AG04450 (cell line): Measurements from ENCODE around the gene BLTP2. TPM values are rescaled to one million over a fixed set of nuclear protein-coding genes. Genes with fewer than 3 reads are reported as not detected.

ENCODE experiments used
- CTCF ChIA-PET: fragments of 300-600, 350-600 bp; formaldehyde crosslinking; extraction: SDS; loops from one replicate; lab custom pipeline; 2022; ENCODE audit warnings: antibody characterized with exemption, inconsistent platforms; lab: Charles Lee
- POLR2A ChIA-PET: fragments of 350-600 bp; formaldehyde crosslinking; extraction: SDS; loops from one replicate; lab custom pipeline; 2021; ENCODE audit warnings: antibody characterized with exemption, inconsistent platforms; lab: Yijun Ruan, JAX
- DNase-seq: peaks from one replicate; pipeline ENCODE4 v3.0.0-alpha.2; 2011; ENCODE audit warnings: low read depth, low spot score
- H3K27ac ChIP-seq: one replicate; pipeline ENCODE4 v1.5.1; 2012; ENCODE audit warnings: low read depth, low read length, control low read depth
- H3K27me3 ChIP-seq: one replicate; pipeline ENCODE4 v1.6.0; 2012; ENCODE audit warnings: low read length; ENCODE audit not compliant: control insufficient read depth, insufficient read depth
- H3K4me3 ChIP-seq: 2 replicates; pipeline ENCODE4 v1.5.1; 2011; ENCODE audit warnings: mild to moderate bottlenecking, low read depth, low read length, control low read depth
- H3K9me3 ChIP-seq: 2 replicates; pipeline ENCODE4 v1.5.1; 2012; ENCODE audit warnings: low read length; ENCODE audit not compliant: control insufficient read depth, insufficient read depth
- CTCF ChIP-seq: IDR thresholded peaks from 2 replicates; pipeline ENCODE4 v1.5.1; 2011; ENCODE audit warnings: low read depth, low read length, control low read depth, inconsistent platforms
- polyA plus RNA-seq: library from polyadenylated mRNA; depleted of rRNA; stranded (reverse); fragments of >200 nt; gene quantifications from 2 replicates; pipeline ENCODE4 v1.2.3, GENCODE V29; 2011

Gene BLTP2
- polyA plus RNA-seq, 1 experiment, result 141 TPM

DNA sequence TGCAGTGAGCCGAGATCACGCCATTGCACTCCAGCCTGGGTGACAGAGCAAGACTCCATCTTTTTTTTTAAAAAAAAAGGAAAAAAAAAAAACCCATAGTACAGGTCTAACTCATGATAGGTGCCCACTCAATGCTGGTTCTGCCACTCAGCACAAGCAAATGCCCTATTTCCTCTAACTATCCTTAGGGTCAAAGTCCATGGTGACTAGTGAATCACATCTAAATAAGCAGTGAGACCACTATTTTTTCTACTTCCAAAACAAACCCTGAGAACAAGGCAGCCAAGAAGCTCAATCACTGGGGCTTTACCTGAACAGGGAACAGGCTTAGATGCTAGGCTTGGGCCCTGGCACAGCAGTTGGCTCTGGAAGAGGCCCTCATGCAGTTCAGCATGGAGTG, 3.4 kb downstream of the BLTP2 start:
- H3K9me3 ChIP-seq, result no peaks in the 10 kb centered on the region; the same call in 1 of the 2 replicates
- ChIA-PET CTCF (no interaction called here), POLR2A (no interaction called here)
- no peaks in the 10 kb centered on the region for H3K27me3 ChIP-seq
- H3K27ac ChIP-seq, result no peak overlapping the region
- no peak for DNase-seq
- no peak for TF ChIP-seq CTCF
- no peak overlapping the region for H3K4me3 ChIP-seq

- ChIA-PET CTCF (interaction anchor here (1.0 kb wide), 1 partner anchor 12 kb away, joined by 4 read pairs; no protein-coding TSS in a partner anchor), POLR2A (no interaction called here)
- no peak overlapping the region for H3K27ac ChIP-seq
- no peaks in the 10 kb centered on the region for H3K27me3 ChIP-seq
- no peak for DNase-seq
- no peak overlapping the region for H3K4me3 ChIP-seq
- no peak for TF ChIP-seq CTCF
- H3K9me3 ChIP-seq, result no peaks in the 10 kb centered on the region
Measured at GRCh38 chr17:28635506-28635905, 9.5 kb downstream of the BLTP2 start.

GRCh38 chr17:28634206-28634865, 10.6 kb downstream of the BLTP2 start:
- no peaks in the 10 kb centered on the region for H3K27me3 ChIP-seq
- H3K4me3 ChIP-seq, result no peak overlapping the region
- TF ChIP-seq CTCF, result no peak
- H3K9me3 ChIP-seq, result no peaks in the 10 kb centered on the region
- CTCF ChIA-PET, result interaction anchor here (1.3 to 1.6 kb wide), 2 partner anchors 9 to 13 kb away, joined by 4 read pairs; no protein-coding TSS in a partner anchor
- no peak for DNase-seq
- POLR2A ChIA-PET, result no interaction called here
- no peak overlapping the region for H3K27ac ChIP-seq

DNA sequence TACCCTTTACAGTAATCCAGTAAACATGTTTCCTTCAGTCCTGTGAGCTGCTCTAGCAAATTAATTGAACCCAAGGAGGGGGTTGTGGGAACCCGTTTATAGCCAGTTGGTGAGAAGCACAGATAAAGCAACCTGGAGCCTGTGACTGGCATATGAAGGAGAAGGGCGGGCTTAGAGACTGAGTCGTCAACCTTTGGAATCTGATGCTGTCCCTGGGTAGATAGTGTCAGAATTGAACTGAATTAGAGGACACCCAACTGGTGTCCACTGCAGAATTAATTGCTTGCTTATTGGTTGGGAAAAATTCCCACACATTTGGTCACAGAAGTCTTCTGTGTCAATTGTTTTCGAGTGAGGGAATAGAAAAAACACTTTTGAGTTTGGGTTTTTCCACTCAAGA, 18.1 kb downstream of the BLTP2 start:
- H3K4me3 ChIP-seq, result no peak overlapping the region
- H3K9me3 ChIP-seq, result no peaks in the 10 kb centered on the region
- H3K27me3 ChIP-seq, result no peaks in the 10 kb centered on the region
- POLR2A ChIA-PET, result no interaction called here
- no peak for TF ChIP-seq CTCF
- no peak overlapping the region for H3K27ac ChIP-seq
- DNase-seq, result no peak
- CTCF ChIA-PET, result no interaction called here

DNA sequence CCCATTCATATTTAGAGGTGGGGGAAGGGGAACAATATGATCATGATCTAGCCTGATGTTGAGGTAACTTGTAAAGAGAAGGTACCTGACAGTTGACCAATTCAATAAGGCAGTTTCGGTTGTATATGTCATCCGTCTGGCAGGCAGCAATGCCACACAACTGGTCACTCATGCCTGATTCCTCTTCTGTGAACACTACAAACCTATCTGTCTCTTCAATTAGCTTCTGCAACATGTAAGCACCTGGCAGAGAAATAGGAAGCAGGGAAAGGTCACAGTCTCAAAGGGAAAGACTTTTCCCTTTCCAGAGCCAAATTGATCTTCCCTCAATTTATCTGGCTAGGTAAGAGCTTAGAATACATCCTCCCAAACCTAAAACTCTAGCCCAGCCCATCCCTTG, 20.8 kb downstream of the BLTP2 start:
- ChIA-PET POLR2A (no interaction called here), CTCF (interaction anchor here (1.5 kb wide), 1 partner anchor 11 kb away, joined by 8 read pairs; no protein-coding TSS in a partner anchor)
- no peak overlapping the region for H3K4me3 ChIP-seq
- no peak for DNase-seq
- no peaks in the 10 kb centered on the region for H3K27me3 ChIP-seq
- H3K9me3 ChIP-seq, result no peaks in the 10 kb centered on the region
- no peak overlapping the region for H3K27ac ChIP-seq
- TF ChIP-seq CTCF, result no peak
